GM19328 (cell line): Measurements from ENCODE around the gene ZNF350.
"Not testable (repeated sequence)": the region's sequence is repeated elsewhere in the genome, so short reads cannot be mapped to it uniquely, and the experiment has no call there.

Experiments used
- ATAC-seq: cut with Tn5 transposase; IDR thresholded peaks from one replicate; pipeline ENCODE4 v1.9.1; 2021; ENCODE audit warnings: mild to moderate bottlenecking, moderate library complexity; ENCODE audit not compliant: unreplicated experiment

Gene ZNF350

GRCh38 chr19:51975787-51976186 lies 10.9 kb downstream of the ZNF350 start:
- ATAC-seq: not testable (repeated sequence)

- no peak for ATAC-seq
Observed at GRCh38 chr19:51971624-51972023, 15.0 kb downstream of the ZNF350 start.

- no peak for ATAC-seq
Observed at GRCh38 chr19:51970718-51971117, 15.9 kb downstream of the ZNF350 start.

DNA sequence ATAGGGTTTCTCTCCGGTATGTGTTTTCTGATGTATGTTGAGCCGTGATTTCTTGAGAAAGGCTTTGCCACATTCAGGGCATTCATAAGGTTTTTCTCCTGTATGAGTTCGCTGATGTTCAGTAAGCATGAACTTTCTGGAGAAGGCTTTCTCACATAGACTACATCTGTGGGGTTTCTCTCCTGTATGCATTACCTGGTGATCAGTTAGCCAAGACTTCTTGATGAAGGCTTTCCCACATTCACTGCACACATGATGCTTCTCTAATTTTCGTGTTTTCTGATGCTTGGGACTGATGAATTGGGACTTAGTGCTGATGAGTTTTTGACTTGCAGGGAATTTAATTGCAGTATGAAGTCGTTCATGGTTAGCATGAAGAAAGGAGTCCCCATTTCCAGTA lies 21.1 kb downstream of the ZNF350 start:
- no peak for ATAC-seq

GRCh38 chr19:51960621-51961233 lies 25.9 kb downstream of the ZNF350 start:
- not testable (repeated sequence) for ATAC-seq

GRCh38 chr19:51959791-51960190 lies 26.8 kb downstream of the ZNF350 start:
- ATAC-seq: no peak

- ATAC-seq: not testable (repeated sequence)
Observed at GRCh38 chr19:51957846-51958245, 28.8 kb downstream of the ZNF350 start.

DNA sequence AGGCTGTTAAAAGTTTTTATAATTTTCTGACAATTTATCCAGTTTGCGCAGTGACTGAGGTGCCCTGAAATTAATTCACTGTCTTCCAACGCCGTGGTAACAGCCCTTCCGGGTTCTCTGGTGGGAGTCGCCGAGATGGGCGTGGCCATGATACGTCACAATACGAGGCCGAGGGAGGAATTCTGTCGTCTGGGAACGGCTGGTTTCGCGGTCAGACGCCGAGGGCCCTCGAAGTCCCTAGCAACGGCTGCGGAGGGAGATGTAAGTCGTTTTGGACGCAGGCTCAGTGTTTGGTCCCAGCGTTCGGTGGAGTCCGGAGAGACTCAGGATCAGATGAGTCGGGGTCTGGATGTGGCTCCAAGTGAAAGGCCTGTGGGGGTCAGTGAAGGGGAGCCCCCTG lies 37.7 kb downstream of the ZNF350 start:
- no peak for ATAC-seq

- no peak for ATAC-seq
Observed at GRCh38 chr19:51946602-51947001, 40.0 kb downstream of the ZNF350 start.

DNA sequence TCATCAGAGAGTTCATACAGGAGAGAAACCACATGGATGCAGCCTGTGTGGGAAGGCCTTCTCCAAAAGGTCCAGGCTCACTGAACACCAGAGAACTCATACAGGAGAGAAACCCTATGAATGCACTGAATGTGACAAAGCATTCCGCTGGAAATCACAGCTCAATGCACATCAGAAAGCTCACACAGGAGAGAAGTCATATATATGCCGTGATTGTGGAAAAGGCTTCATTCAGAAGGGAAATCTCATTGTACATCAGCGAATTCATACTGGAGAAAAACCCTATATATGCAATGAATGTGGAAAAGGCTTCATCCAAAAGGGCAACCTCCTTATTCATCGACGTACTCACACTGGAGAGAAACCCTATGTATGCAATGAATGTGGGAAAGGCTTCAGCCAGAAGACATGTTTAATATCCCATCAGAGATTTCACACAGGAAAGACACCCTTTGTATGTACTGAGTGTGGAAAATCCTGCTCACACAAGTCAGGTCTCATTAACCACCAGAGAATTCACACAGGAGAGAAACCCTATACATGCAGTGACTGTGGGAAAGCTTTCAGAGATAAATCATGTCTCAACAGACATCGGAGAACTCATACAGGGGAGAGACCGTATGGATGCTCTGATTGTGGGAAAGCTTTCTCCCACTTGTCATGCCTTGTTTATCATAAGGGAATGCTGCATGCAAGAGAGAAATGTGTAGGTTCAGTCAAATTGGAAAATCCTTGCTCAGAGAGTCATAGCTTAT lies 41.7 kb downstream of the ZNF350 start:
- no peak for ATAC-seq

DNA sequence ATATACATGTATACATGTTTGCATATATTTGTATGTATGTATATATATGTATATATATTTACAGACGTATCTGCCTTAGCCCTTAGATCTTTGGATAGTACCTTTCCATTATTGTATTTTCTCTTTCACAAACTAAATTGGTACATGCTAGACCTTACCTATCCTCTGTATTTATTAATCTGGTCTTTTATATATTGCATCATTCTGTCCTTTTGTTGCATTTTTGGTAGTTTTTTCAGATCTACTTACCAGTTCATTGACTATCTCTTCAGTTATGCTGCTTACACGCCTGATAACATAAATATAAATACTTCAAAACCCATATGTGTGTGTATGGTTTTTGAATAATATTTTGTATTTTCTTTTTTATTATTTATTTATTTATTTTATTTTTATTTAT lies 47.7 kb downstream of the ZNF350 start:
- ATAC-seq: no peak

- no peak for ATAC-seq
Observed at GRCh38 chr19:51931921-51932320, 54.7 kb downstream of the ZNF350 start.

DNA sequence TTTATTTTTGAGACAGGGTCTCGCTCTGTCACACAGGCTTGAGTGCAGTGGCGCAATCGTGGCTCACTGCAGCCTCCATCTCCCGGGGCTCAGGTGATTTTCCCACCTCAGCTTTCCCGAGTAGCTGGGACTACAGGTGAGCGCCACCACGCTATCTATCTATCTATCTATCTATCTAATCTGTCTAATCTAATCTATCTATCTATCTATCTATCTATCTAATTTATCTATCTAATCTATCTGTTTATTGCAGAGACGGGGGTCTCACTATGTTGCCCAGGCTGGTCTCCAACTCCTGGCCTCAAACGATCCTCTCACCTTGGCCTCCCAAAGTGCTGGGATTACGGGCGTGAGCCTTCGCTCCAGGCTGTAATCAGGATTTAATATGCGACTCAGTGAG lies 58.8 kb downstream of the ZNF350 start:
- no peak for ATAC-seq

DNA sequence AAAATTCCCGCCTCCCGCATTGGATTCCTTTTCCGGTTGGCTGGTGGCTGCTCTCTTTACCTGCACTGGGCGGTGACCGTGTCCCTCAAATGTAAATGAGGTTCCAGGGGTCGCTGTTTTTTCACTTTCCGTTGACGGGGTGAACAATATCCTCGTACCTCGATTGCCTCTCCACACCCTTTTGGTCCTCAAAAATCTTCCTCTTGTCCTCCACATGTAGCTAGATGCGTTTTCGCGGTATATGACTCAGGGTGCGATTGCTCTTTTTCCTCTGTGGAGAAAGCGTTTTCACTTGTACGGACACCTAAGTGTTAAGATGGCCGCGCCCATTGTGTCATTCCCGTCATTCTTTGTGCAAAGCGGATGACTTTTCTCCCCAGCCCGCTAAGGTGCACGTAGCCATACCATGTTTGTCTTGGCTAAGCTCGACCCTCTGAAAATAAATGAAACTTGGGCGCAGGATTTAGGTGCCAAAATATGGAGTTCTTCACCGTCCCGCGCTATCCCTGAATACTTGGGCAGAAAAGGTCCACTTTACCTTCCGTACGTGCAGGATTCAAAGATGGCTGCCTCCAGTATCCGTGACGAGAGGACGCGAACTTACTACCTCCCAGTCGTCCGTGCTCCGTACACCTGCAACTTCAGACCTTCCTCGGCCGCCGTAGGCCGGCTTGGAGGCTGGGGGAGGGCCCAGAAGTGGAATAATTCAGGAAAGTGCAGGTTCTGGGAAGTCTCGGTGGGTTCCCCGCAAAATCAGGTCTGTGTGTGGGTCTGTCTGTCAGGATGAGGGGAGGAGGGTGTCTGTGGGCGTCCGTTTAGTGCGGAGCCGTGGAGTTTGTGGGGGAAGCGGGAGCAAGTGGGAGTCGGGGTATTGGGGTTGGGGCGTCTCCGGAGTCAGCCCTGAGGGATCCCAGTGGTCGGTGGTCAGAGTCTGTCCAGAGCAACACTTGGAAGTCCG lies 59.6 kb downstream of the ZNF350 start, which contains the start of gene ZNF613:
Gene ZNF613, plus strand, starts transcription at position 689 of the 958 bp plus-strand sequence. CDS start 8,749 bp downstream, outside the sequence.
- peak; percentile 58 for ATAC-seq

DNA sequence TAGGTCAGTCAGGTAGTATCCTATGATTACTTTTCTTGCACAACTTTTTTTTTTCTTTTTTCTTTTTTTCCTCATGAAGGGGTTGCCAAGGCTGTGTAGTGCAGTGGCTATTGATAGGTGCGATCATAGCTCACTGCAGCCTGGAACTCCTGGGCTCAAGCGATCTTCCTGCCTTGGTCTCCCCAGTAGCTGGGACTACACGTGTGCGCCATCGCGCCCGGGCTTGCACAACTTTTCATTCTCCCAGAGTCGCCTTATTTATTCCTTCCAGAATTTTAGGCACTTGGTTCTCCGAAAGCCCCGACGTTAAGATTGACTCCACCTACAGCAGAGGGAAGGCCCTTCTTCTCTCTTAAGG lies 60.2 kb downstream of the ZNF350 start:
- ATAC-seq: no peak

- no peak for ATAC-seq
Observed at GRCh38 chr19:51921949-51922348, 64.7 kb downstream of the ZNF350 start.

DNA sequence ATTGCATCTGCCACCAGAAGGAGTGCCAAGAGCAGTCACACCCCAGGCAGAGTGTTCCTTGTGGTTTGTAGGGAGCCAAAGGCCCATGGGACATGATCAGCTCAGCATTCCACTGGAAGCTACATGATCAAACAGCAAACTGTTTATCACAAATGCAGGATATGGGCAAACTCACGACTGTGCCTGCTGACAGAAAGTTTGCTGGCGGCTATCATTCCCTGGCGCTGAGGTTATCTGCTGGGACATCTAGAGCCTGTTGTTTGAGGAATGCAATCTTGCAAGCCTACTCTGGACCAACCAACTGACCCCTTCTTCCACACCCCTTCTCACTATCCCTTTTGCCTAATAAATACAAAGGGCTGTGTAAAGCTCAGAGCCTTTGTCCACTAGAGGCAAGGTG lies 67.0 kb downstream of the ZNF350 start:
- ATAC-seq: no peak

DNA sequence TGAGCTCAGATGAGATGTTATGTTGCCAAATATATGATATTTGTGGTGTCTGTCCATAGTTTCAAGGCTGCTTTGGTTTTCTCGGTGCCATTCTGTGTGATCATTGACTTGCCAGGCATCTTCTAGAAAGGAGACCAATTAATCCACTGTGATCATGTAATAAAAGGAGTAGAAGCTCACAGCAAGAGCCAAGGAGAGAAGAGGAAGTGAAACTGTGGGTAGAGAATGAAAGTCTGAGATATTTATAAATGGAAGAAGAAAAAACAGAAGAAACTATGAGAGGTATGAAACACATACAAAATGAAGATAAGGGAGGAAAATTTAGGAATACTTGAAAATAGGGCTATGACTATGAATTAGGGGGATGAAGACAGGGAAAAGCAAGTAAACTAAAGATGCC lies 70.5 kb downstream of the ZNF350 start:
- ATAC-seq: no peak

DNA sequence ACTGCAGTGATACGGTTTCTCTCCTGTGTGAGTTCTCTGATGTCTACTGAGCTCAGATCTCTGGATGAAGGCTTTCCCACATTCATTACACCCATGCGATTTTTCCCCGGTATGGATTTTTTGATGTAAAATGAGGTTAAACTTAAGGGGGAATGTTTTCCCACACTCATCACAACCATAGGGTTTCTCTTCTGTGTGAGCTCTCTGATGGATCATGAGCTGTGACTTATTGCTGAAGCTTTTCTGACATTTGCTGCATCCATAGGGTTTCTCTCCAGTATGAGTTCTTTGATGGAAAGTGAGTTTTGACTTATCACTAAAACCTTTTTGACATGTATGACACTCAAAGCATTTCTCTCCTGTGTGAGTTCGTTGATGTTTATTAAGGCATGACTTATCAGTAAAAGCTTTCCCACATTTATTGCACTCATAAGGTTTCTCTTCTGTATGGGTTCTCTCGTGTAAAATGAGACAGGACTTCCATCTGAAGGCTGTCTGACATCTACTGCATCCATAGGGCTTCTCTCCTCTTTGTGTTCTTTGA lies 71.2 kb downstream of the ZNF350 start:
- no peak for ATAC-seq
